ENCODE measurements around the gene NFU1.

DNA sequence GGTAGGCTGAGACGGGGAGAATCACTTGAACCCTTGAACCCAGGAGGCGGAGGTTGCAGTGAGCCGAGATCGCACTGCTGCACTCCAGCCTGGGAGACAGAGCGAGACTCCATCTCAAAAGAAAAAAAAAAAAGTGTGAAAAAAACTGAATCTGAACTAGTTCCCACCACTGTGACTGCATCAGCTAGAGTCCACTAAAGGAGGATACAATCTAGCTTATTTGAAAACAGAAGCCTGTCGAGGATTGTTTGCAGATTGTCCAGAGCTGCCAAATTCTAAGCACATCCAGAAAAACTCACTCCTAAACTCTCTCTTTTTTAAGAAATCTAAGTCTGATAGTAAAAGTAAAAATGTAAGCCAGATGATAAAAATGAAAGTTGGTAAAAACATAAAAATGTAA, 60.8 kb downstream of the NFU1 start:
- TF ChIP-seq EZH2phosphoT487 (IDR thresholded peaks at IDR 0.05; ENCODE audit: insufficient read depth, low read depth) (no peak), EZH2 (IDR thresholded peaks at IDR 0.05; ENCODE audit: insufficient read depth, poor library complexity, severe bottlenecking) (no peak)

All from GM23248 (cell line).